GM10248 (cell line): Measurements from ENCODE around the gene ITGA11.

Experiments
- CTCF ChIA-PET: fragments of 300-600 bp; sonication (Branson Sonifier 250); formaldehyde crosslinking; extraction: SDS; loops from one replicate; lab custom pipeline; 2021; ENCODE audit warnings: antibody characterized with exemption; lab: Yijun Ruan, JAX
- POLR2A ChIA-PET: fragments of 350-650 bp; sonication (Branson Sonifier 250); formaldehyde crosslinking; extraction: SDS; loops from one replicate; lab custom pipeline; 2020; ENCODE audit warnings: antibody characterized with exemption; lab: Yijun Ruan, JAX
- DNase-seq: peaks from one replicate; pipeline ENCODE4 v3.0.0; 2012; ENCODE audit errors: extremely low spot score
- CTCF ChIP-seq: IDR thresholded peaks from 2 replicates; pipeline ENCODE4 v1.5.1; 2012; ENCODE audit warnings: mild to moderate bottlenecking, low read depth; ENCODE audit errors: extremely low read depth, missing control alignments, control extremely low read depth

ITGA11 gene

GRCh38 chr15:68367226-68367625 lies 64.7 kb downstream of the ITGA11 start:
- no peak for TF ChIP-seq CTCF
- ChIA-PET POLR2A (no interaction called here), CTCF (no interaction called here)
- no peak for DNase-seq

DNA sequence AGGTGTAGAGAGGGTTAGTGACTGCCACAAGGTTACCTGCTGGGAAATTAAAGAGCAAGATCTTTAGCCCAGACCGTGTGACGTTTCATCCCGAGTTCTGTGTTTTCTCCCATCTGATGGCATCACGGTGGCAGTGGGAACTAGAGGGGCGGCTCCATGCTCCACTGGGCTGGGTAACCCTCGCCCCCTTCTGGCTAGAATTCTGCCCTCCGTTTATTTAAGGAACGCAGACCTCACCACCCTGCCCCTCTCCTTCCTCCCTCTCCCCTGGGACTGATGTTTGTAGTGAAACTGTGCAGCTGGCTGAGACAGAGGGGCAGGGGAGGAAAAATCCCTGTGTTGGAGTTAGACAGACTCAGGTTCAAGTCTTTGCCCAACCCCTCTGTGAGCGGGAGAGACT lies 65.6 kb downstream of the ITGA11 start:
- CTCF ChIA-PET, result no interaction called here
- no peak for DNase-seq
- POLR2A ChIA-PET, result no interaction called here
- TF ChIP-seq CTCF, result no peak

DNA sequence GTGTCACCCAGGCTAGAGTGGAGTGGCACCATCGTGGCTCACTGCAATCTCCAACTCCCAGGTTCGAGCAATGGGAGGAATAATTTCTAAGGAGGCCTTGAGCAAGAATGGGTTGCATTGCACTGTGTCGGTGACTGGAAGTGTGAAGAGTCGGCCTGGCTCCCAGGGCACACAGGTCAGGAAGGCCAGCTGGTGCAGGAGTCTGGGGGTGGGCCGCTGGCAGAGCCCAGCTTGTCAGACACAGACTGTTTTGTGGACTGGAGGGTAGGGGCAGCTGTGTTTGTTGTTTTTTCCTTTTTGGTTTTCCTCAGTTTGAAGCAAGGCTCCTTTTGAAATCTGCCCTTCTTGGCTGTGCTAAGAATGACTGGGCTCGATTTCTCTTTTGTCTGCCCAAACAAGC lies 66.2 kb downstream of the ITGA11 start:
- no peak for DNase-seq
- POLR2A ChIA-PET, result no interaction called here
- TF ChIP-seq CTCF, result no peak
- CTCF ChIA-PET, result no interaction called here

GRCh38 chr15:68365140-68365745 lies 66.7 kb downstream of the ITGA11 start:
- ChIA-PET CTCF (no interaction called here), POLR2A (no interaction called here)
- no peak for DNase-seq
- TF ChIP-seq CTCF, result no peak

DNA sequence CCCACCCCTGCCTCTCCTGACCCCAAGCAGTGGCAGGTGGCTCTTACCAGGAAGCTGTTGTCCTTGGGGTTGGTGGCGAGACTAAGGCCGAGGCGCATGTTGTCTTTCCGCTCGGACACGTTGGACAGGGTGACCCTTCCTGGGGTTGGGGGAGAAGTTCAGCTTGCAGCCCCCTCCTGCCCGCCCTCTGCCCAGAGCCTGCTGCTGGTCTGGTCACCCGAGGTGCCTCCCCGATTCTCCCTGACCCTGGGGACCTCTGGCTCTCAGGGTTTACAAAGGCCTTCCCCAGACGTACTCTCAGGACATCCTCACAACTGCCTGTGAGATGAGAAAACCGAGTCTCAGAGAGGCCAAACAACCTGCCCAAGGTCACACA lies 67.3 kb downstream of the ITGA11 start:
- POLR2A ChIA-PET, result no interaction called here
- CTCF ChIA-PET, result interaction anchor here (0.9 kb wide), 1 partner anchor 31 kb away, joined by 3 read pairs; no protein-coding TSS in a partner anchor
- TF ChIP-seq CTCF, result no peak
- no peak for DNase-seq

DNA sequence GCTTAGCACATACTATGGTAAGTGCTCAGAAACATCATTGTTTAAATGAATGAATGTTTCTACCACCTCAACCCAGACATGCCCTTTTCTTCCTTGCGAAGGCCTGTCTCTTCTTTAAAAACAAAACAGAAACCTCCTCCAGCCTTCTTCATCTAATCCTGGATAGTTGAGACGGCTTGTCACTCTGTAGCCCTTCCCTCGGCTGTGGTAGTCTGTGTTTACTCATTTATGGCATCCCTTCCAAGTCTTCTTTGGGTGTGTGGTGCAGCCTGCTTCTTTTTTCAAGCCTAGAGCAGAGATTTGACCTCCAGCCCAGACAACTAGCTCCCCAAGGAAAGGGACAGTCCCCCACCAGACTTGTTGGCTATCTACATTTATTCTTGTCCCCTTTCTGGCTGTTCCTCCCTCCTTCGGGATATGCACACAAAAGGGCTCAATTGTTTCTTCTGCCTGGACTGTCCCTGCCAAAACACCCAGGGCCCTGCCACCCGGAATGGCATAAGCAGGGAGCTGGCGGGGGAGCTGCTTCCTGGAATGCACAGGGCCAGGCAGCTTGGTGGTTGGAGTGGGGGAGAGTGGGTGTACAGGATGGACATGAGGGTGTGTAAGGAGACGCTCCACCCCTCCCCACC lies 67.8 kb downstream of the ITGA11 start:
- ChIA-PET POLR2A (no interaction called here), CTCF (interaction anchor here (0.9 kb wide), 1 partner anchor 30 kb away, joined by 3 read pairs; no protein-coding TSS in a partner anchor)
- no peak for DNase-seq
- TF ChIP-seq CTCF, result no peak
